Fibroblast of upper back skin (primary cell): ENCODE results near the gene WFIKKN2.
"Not testable (repeated sequence)": the region's sequence is repeated elsewhere in the genome, so short reads cannot be mapped to it uniquely, and the experiment has no call there.

Experiments
- DNase-seq: peaks from one replicate; pipeline ENCODE4 v3.0.0-alpha.2; 2013

WFIKKN2 gene

GRCh38 chr17:50858486-50859225 is 23.3 kb downstream of the WFIKKN2 start:
- DNase-seq = no peak

- not testable (repeated sequence) for DNase-seq
These were observed 24.3 kb downstream of the WFIKKN2 start for GRCh38 chr17:50859727-50860126.

GRCh38 chr17:50861334-50861676 is 25.9 kb downstream of the WFIKKN2 start:
- DNase-seq = no peak

GRCh38 chr17:50861822-50862528 is 26.6 kb downstream of the WFIKKN2 start:
- DNase-seq = peak; percentile 6

GRCh38 chr17:50863221-50863843 is 27.9 kb downstream of the WFIKKN2 start:
- no peak for DNase-seq

GRCh38 chr17:50863931-50864330 is 28.5 kb downstream of the WFIKKN2 start:
- no peak for DNase-seq

- no peak for DNase-seq
These were observed 29.3 kb downstream of the WFIKKN2 start for GRCh38 chr17:50864747-50865059.

- DNase-seq = peak; percentile 29
These were observed 29.9 kb downstream of the WFIKKN2 start for GRCh38 chr17:50865060-50865867.

GRCh38 chr17:50865868-50866260 is 30.5 kb downstream of the WFIKKN2 start:
- DNase-seq = no peak

- peak; percentile 95 for DNase-seq
These were observed 31.0 kb downstream of the WFIKKN2 start, which contains the start of gene TOB1 for GRCh38 chr17:50866261-50866949. Gene TOB1, minus strand, starts transcription at chr17:50866354. Its CDS starts 2,337 bp downstream, at chr17:50864017.

GRCh38 chr17:50866950-50867362 is 31.6 kb downstream of the WFIKKN2 start:
- no peak for DNase-seq

- peak; percentile 83 for DNase-seq
These were observed 32.2 kb downstream of the WFIKKN2 start for GRCh38 chr17:50867363-50868139.

- no peak for DNase-seq
These were observed 32.7 kb downstream of the WFIKKN2 start for GRCh38 chr17:50868140-50868438.

GRCh38 chr17:50868602-50869001 is 33.2 kb downstream of the WFIKKN2 start:
- DNase-seq = no peak

- no peak for DNase-seq
These were observed 36.0 kb downstream of the WFIKKN2 start for GRCh38 chr17:50871364-50871763.

GRCh38 chr17:50871898-50872297 is 36.5 kb downstream of the WFIKKN2 start:
- DNase-seq = no peak

GRCh38 chr17:50872710-50873424 is 37.5 kb downstream of the WFIKKN2 start:
- DNase-seq = peak; percentile 41

- no peak for DNase-seq
These were observed 39.7 kb downstream of the WFIKKN2 start for GRCh38 chr17:50875074-50875473.

GRCh38 chr17:50877042-50877441 is 41.7 kb downstream of the WFIKKN2 start:
- not testable (repeated sequence) for DNase-seq

- no peak for DNase-seq
These were observed 42.5 kb downstream of the WFIKKN2 start for GRCh38 chr17:50877838-50878237.

- no peak for DNase-seq
These were observed 43.7 kb downstream of the WFIKKN2 start for GRCh38 chr17:50879086-50879485.
